Measurements from ENCODE around the gene FBXO40. TPM values are rescaled to one million over a fixed set of nuclear protein-coding genes. Genes with fewer than 3 reads are reported as not detected.

FBXO40 gene
- total and polyA plus RNA-seq, 9 of the 15 experiments (the other 6 are each of a cell fraction or from before 2014, with no cell fraction given), result 0.01 to 0.05 (median 0.04) TPM; not detected in 3

DNA sequence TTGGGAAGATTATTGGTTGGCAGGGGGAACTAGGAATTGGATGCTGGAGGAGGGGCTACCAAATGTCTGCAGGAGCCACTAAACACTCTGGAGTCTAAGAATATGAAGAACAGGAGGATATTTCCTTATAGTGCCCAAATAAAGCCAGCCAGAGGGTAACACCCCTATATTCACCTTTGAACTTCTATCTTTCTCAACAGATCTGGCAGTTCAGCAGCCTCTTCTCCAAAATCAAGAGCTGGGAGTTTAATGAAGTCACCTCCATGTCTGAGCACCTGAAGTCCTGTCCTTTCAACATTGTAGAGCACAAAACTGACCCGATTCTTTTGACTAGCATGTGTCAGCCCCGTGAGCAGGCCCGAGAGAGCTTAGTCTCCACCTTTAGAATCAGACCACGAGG, 33.3 kb downstream of the FBXO40 start (continued):
- TF ChIP-seq, protein P1, sequence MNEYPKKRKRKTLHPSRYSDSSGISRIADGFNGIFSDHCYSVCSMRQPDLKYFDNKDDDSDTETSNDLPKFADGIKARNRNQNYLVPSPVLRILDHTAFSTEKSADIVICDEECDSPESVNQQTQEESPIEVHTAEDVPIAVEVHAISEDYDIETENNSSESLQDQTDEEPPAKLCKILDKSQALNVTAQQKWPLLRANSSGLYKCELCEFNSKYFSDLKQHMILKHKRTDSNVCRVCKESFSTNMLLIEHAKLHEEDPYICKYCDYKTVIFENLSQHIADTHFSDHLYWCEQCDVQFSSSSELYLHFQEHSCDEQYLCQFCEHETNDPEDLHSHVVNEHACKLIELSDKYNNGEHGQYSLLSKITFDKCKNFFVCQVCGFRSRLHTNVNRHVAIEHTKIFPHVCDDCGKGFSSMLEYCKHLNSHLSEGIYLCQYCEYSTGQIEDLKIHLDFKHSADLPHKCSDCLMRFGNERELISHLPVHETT (CRISPR knock-in tag; conservative IDR thresholded peaks at IDR 0.05 in 1 of 2, IDR thresholded peaks at IDR 0.05 in 1 of 2), result no peak
- TF ChIP-seq HMGN3 (IDR thresholded peaks at IDR 0.05; ENCODE audit: borderline replicate concordance, extremely low read depth, insufficient read length, low read depth, low read length) (no peak), SMARCB1 (IDR thresholded peaks at IDR 0.05; ENCODE audit: insufficient read length, low read depth) (no peak), HIVEP1 (CRISPR knock-in tag; IDR thresholded peaks at IDR 0.05) (no peak)
- TF ChIP-seq, protein P2, sequence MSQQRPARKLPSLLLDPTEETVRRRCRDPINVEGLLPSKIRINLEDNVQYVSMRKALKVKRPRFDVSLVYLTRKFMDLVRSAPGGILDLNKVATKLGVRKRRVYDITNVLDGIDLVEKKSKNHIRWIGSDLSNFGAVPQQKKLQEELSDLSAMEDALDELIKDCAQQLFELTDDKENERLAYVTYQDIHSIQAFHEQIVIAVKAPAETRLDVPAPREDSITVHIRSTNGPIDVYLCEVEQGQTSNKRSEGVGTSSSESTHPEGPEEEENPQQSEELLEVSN (IDR thresholded peaks at IDR 0.05; ENCODE audit: borderline replicate concordance in 1 of 2, extremely low read depth in 1 of 2, insufficient read depth in 1 of 2, insufficient read length in 1 of 2, low read depth in 1 of 2, low read length in 1 of 2, poor library complexity in 1 of 2, severe bottlenecking in 1 of 2), result no peak

DNA sequence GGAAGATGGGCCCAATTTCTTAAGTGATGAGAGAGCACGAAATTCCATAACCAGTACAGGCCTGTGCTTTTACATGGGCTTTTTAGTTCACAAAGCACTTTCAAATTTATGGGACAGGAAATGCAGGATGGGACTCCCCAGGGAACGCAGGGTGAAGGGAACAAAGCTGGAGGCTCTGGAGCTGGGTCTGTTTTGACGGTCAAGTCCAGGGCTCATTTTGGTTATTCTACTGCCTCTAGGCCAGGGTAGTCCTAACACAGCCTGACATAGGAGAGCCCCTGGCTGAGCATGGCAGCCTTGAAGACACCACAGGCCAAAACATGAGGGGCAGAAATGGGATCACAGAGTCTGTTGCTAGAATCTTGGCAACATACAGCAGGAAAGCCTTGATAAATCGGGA, 34.0 kb downstream of the FBXO40 start:
- DNase-seq (ENCODE audit: extremely low read depth in 1 of 4, low spot score in 3 of 4) (no peak), FAIRE-seq (no peak), ATAC-seq (no peak)
- no peaks in the 10 kb centered on the region for H3K79me2 ChIP-seq (ENCODE audit: control insufficient read depth, insufficient read depth, low read length)
- no peaks in the 10 kb centered on the region for H4K20me1 ChIP-seq (replicated peaks; ENCODE audit: control insufficient read depth, insufficient read depth, low read length)
- intact Hi-C loops (cut with micrococcal nuclease), result no loop called here
- H3K9me3 ChIP-seq (replicated peaks; ENCODE audit: control insufficient read depth, insufficient read depth, low read depth, low read length), result no peaks in the 10 kb centered on the region
- H3K9ac ChIP-seq (ENCODE audit: insufficient read depth in 1 of 2, low read depth in 2 of 2, low read length in 2 of 2), result no peak overlapping the region
- H3K4me3 ChIP-seq, result no peak overlapping the region
- H3K4me1 ChIP-seq (replicated peaks in 1 of 2; ENCODE audit: control insufficient read depth in 2 of 2, insufficient read depth in 2 of 2, low read length in 2 of 2), result no peaks in the 10 kb centered on the region
- WGBS (ENCODE audit: insufficient coverage, low coverage, missing lambda C conversion rate), result 8% methylated on average over 4 of the region's 4 CpGs
- peaks cover 4 to 27% of the 10 kb centered on the region in 2 experiments; a peak in 4 of 5 replicates for H3K27me3 ChIP-seq (ENCODE audit: control insufficient read depth in 2 of 2, insufficient read depth in 2 of 2, low read length in 2 of 2)
- in situ Hi-C loops (cut with MboI), result no loop called here
- no peak overlapping the region for H3K27ac ChIP-seq (ENCODE audit: extremely low read depth, low read depth, low read length)
- ChIA-PET CTCF (ENCODE audit: low intra/inter-chr PET ratio) (no interaction called here), POLR2A (interaction anchor here (0.7 kb wide), 1 partner anchor 17 kb away, joined by 3 read pairs; no protein-coding TSS in a partner anchor)
- no peaks in the 10 kb centered on the region for H3K36me3 ChIP-seq (ENCODE audit: control insufficient read depth, insufficient read depth, low read length)
- BruUV-seq (replicated peaks), result no TSS peak
- H2AFZ ChIP-seq (ENCODE audit: low read depth, low read length), result no peak overlapping the region
- H3K9me1 ChIP-seq (ENCODE audit: control insufficient read depth, insufficient read depth, low read length), result no peaks in the 10 kb centered on the region
- no peak overlapping the region for H3K4me2 ChIP-seq (ENCODE audit: insufficient read depth, low read length)
- TF ChIP-seq KLF6 (CRISPR knock-in tag; IDR thresholded peaks at IDR 0.05; ENCODE audit: borderline replicate concordance) (no peak), NR2C1 (IDR thresholded peaks at IDR 0.05) (no peak), NR2C1 (tag; IDR thresholded peaks at IDR 0.05) (no peak), EGR1 (conservative IDR thresholded peaks at IDR 0.05) (no peak), RFX5 (IDR thresholded peaks at IDR 0.05; ENCODE audit: low read depth, low read length) (no peak), ZNF551 (CRISPR knock-in tag; IDR thresholded peaks at IDR 0.05) (no peak), TEAD1 (CRISPR knock-in tag; IDR thresholded peaks at IDR 0.05) (no peak), PHF20 (IDR thresholded peaks at IDR 0.05; ENCODE audit: partially characterized antibody) (no peak)
- TF ChIP-seq, protein P3, sequence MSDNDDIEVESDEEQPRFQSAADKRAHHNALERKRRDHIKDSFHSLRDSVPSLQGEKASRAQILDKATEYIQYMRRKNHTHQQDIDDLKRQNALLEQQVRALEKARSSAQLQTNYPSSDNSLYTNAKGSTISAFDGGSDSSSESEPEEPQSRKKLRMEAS (CRISPR knock-in tag; IDR thresholded peaks at IDR 0.05), result no peak
